HG03558 (cell line): ENCODE data around the gene PAX7.

Source experiments
- ATAC-seq: cut with Tn5 transposase; IDR thresholded peaks from one replicate; pipeline ENCODE4 v1.9.1; 2021; ENCODE audit warnings: moderate number of reproducible peaks; ENCODE audit not compliant: unreplicated experiment; ENCODE audit errors: extremely low read depth

Gene PAX7

GRCh38 chr1:18640228-18641004 is 9.8 kb downstream of the PAX7 start:
- no peak for ATAC-seq

GRCh38 chr1:18641005-18641941 is 10.6 kb downstream of the PAX7 start:
- no peak for ATAC-seq

- no peak for ATAC-seq
Measured at GRCh38 chr1:18642278-18643095, 11.8 kb downstream of the PAX7 start.

GRCh38 chr1:18643154-18644012 is 12.7 kb downstream of the PAX7 start:
- ATAC-seq = no peak

GRCh38 chr1:18644013-18644399 is 13.4 kb downstream of the PAX7 start:
- no peak for ATAC-seq

GRCh38 chr1:18644446-18644845 is 13.8 kb downstream of the PAX7 start:
- no peak for ATAC-seq

GRCh38 chr1:18644973-18645746 is 14.5 kb downstream of the PAX7 start:
- no peak for ATAC-seq

- no peak for ATAC-seq
Measured at GRCh38 chr1:18645747-18646090, 15.1 kb downstream of the PAX7 start.

GRCh38 chr1:18646091-18646785 is 15.6 kb downstream of the PAX7 start:
- no peak for ATAC-seq

- no peak for ATAC-seq
Measured at GRCh38 chr1:18646786-18647410, 16.3 kb downstream of the PAX7 start.

GRCh38 chr1:18647681-18648214 is 17.1 kb downstream of the PAX7 start:
- ATAC-seq = no peak

- ATAC-seq = no peak
Measured at GRCh38 chr1:18649693-18650370, 19.2 kb downstream of the PAX7 start.

- ATAC-seq = no peak
Measured at GRCh38 chr1:18651713-18652112, 21.1 kb downstream of the PAX7 start.

- no peak for ATAC-seq
Measured at GRCh38 chr1:18652791-18653190, 22.1 kb downstream of the PAX7 start.

- ATAC-seq = no peak
Measured at GRCh38 chr1:18653367-18653766, 22.7 kb downstream of the PAX7 start.

- no peak for ATAC-seq
Measured at GRCh38 chr1:18653916-18654315, 23.3 kb downstream of the PAX7 start.

GRCh38 chr1:18654599-18654998 is 24.0 kb downstream of the PAX7 start:
- ATAC-seq = no peak
